ENCODE data around the gene RNF133.

DNA sequence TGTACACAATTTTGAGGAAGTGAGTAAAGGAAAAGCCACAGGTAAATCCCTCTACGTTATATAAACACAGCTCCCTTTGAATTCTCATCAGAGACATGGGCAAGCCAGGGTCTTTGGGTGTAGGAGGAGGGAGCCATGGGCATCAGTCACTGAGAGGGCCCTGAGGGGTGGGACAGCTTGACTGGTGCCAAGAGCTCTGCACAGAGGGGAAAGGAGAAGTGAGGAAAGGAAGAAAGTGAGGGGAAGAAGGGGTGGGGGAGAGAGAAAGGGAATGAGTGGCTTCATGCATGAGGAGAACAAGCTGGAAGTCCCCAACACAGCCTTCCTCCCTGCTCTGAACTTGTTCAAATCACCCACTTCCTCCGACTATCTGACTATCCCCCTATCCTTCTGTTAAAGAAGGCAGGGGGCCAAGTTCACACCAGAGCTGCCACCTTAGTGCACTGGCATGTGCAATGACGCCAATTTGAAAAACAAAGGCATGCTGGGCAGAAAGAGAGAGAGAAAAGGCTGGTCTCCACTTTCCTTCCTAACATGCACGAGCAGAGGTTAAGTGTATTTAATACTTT is 20.2 kb upstream of the RNF133 start:
- TF ChIP-seq ZBTB7A (IDR thresholded peaks at IDR 0.05; ENCODE audit: low read depth), result no peak
- TF ChIP-seq TCF12 (IDR thresholded peaks at IDR 0.05; ENCODE audit: low read depth), result no peak
- no peak for TF ChIP-seq YY1 (IDR thresholded peaks at IDR 0.05; ENCODE audit: low read depth)

All from Ishikawa (cell line).